Keratinocyte (primary cell): ENCODE results near the gene KCNC3. TPM values are rescaled to one million over a fixed set of nuclear protein-coding genes. Genes with fewer than 3 reads are reported as not detected.

Experiments
- DNase-seq: peaks from one replicate; pipeline ENCODE4 v3.0.0-alpha.2; 2011; ENCODE audit warnings: low read depth, missing footprints, low spot score
- FAIRE-seq: peaks from 2 replicates; lab custom pipeline; 2011; peaks lifted over from hg19 to GRCh38; lab: Jason Lieb, UNC
- H2AFZ ChIP-seq: 2 replicates; pipeline ENCODE4 v1.6.0; 2012; ENCODE audit warnings: low read length, control low read depth, inconsistent platforms; ENCODE audit not compliant: control insufficient read depth
- H3K27ac ChIP-seq: 2 replicates; pipeline ENCODE4 v1.5.1; 2011; ENCODE audit warnings: low read length; ENCODE audit not compliant: control insufficient read depth, insufficient read depth
- H3K27me3 ChIP-seq: 3 replicates; pipeline ENCODE4 v1.6.0; 2011; ENCODE audit warnings: low read length; ENCODE audit not compliant: control insufficient read depth, insufficient read depth; ENCODE audit errors: extremely low read depth
- H3K36me3 ChIP-seq, 2 experiments: 2 replicates in 1 of 2; 3 replicates in 1 of 2; pipeline ENCODE4 v1.5.1; 2011; ENCODE audit warnings: low read length in 2 of 2, mild to moderate bottlenecking in 1 of 2; ENCODE audit not compliant: control insufficient read depth in 2 of 2, insufficient read depth in 2 of 2; ENCODE audit errors: extremely low read depth in 1 of 2
- H3K4me1 ChIP-seq: 3 replicates; pipeline ENCODE4 v1.5.1; 2011; ENCODE audit warnings: low read length; ENCODE audit not compliant: control insufficient read depth, insufficient read depth; ENCODE audit errors: extremely low read depth
- H3K4me2 ChIP-seq: 3 replicates; pipeline ENCODE4 v1.6.0; 2011; ENCODE audit warnings: low read depth, low read length; ENCODE audit not compliant: control insufficient read depth, insufficient read depth; ENCODE audit errors: extremely low read depth
- H3K4me3 ChIP-seq, 3 experiments: fragments of 200-600 bp in 1 of 3; sonication (generic) in 1 of 3; 2 replicates in 2 of 3; 3 replicates in 1 of 3; pipeline ENCODE4 v1.5.1; 2011 to 2016; ENCODE audit warnings: low read length in 3 of 3, mild to moderate bottlenecking in 3 of 3, control low read depth in 2 of 3, inconsistent platforms in 1 of 3, low read depth in 1 of 3, mixed read lengths in 1 of 3, mixed run types in 1 of 3, moderate library complexity in 1 of 3; ENCODE audit not compliant: control insufficient read depth in 2 of 3, insufficient read depth in 2 of 3; ENCODE audit errors: extremely low read depth in 1 of 3
- H3K79me2 ChIP-seq: 2 replicates; pipeline ENCODE4 v1.6.0; 2012; ENCODE audit warnings: low read length; ENCODE audit not compliant: control insufficient read depth, insufficient read depth
- H3K9ac ChIP-seq: 3 replicates; pipeline ENCODE4 v1.6.0; 2011; ENCODE audit warnings: low read length; ENCODE audit not compliant: control insufficient read depth, insufficient read depth; ENCODE audit errors: extremely low read depth
- H3K9me1 ChIP-seq: 3 replicates; pipeline ENCODE4 v1.6.0; 2011; ENCODE audit warnings: low read length; ENCODE audit not compliant: control insufficient read depth, insufficient read depth; ENCODE audit errors: extremely low read depth
- H3K9me3 ChIP-seq: 2 replicates; pipeline ENCODE4 v1.5.1; 2012; ENCODE audit warnings: low read depth, low read length; ENCODE audit not compliant: control insufficient read depth
- H4K20me1 ChIP-seq: 3 replicates; pipeline ENCODE4 v1.6.0; 2011; ENCODE audit warnings: low read length; ENCODE audit not compliant: control insufficient read depth, insufficient read depth; ENCODE audit errors: extremely low read depth
- EZH2 ChIP-seq: IDR thresholded peaks from one replicate; pipeline ENCODE4 v1.6.1; 2012; ENCODE audit warnings: inconsistent platforms, mild to moderate bottlenecking, low read length, moderate library complexity
- dilution Hi-C: fragments of 300-500 bp; cut with MboI; formaldehyde crosslinking; loops from one replicate; pipeline ENCODE4 v1.7.0; 2020; ENCODE audit warnings: low sequenced_read_pairs; ENCODE audit not compliant: extremely low pct_ligation_motif_present
- polyA plus RNA-seq, 5 experiments: library from polyadenylated mRNA; depleted of rRNA in 3 of 5; stranded (reverse) in 3 of 5; stranded (forward) in 1 of 5; unstranded in 1 of 5; fragments of >200 nt; gene quantifications; 1 replicate in 1 of 5; 2 replicates in 3 of 5; 3 replicates in 1 of 5; pipeline versions ENCODE4 v1.2.1 to v1.2.3, GENCODE V29; 2011 to 2012; ENCODE audit warnings: missing spikeins in 2 of 5, low read depth in 1 of 5, low replicate concordance in 1 of 5
- TF ChIP-seq, protein P1 (sequence below), 3 experiments: IDR thresholded peaks in 1 of 3; conservative IDR thresholded peaks in 1 of 3; optimal IDR thresholded peaks in 1 of 3; 2 replicates in 2 of 3; 3 replicates in 1 of 3; pipeline versions ENCODE3 to v1.5.1; 2011; ENCODE audit warnings: low read length in 3 of 3, mild to moderate bottlenecking in 3 of 3, moderate library complexity in 2 of 3, control low read depth in 1 of 3, inconsistent platforms in 1 of 3; ENCODE audit not compliant: insufficient read depth in 2 of 3; ENCODE audit errors: extremely low read depth in 1 of 3

Gene KCNC3
- polyA plus RNA-seq, 1 donor (not counting 4 experiments of a cell fraction or from before 2014, with no cell fraction given): 0.01 TPM

DNA sequence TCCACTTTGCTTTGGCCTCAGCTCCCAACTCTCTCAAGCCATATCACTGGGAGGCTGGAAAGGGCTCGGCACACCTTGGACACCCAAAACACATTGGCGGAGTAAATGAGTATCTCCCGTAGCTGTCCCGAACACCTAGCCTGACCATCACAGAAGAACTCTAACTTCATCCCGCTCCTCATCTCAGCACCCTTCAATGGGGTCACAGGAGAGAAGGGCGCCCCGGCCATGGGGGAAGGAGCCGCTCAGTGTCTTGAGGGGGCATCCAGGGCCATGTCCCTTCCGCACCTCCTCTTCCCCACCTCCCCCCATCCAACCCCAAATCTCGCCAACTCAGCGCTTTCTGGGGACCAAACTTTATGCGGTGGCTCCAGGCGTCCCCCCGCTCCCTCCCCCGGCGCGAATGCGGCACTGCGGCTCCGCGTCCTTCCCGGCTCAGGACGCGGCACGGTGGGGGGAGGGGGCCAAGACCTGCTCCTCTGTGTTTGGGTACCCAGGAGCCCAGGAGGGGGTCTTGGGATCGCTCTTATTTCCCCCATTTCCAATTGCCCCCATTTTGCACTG is 3.0 kb downstream of the KCNC3 start:
- H3K27me3 ChIP-seq: peaks cover 51% of the 10 kb centered on the region

DNA sequence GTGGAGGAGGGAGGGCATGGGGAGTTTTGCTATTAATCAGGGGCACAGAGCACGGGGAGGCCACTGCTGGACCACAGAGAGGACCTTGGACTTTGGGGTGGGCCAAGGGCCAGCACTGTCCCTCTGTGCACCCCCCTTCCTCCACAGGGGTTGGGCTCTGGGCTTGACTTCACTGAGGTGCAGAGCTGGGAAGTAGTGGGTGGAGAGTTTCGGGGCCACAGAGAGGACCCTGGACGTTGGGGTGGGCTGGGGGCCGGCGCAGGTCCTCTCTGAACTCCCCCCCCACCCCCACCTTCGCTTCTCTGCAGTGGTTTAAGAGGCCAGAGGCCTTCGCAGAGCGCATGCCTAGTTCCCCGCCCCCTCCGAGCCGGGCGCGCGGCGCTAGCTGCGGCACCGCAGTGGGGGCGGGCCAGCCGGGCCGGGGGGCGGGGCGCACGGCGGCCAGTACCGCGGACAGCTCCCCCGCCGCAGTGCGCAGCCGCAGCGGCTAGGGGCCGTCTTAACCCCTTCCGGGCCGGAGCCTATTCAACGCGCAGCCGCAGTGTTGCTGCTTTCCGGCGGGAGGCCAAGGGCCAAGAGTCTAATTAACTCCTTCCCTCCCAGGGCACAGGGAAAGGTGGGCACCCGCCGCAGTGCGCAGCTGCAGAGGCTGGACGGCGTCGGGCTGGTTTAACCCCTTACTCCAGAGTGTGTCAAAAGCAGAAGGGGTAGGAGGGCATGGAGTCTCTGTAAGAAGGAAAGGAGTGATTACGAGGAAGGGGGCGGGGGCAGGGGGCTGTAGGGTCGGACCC is 3.7 kb downstream of the KCNC3 start:
- Histone ChIP-seq H3K27me3 (peaks cover 44% of the 10 kb centered on the region), H3K79me2 (no peaks in the 10 kb centered on the region), H3K36me3 (no peaks in the 10 kb centered on the region), H3K4me1 (no peaks in the 10 kb centered on the region), H3K9ac (no peak overlapping the region), H3K4me2 (no peak overlapping the region), H3K4me3 (no peak overlapping the region), H4K20me1 (no peaks in the 10 kb centered on the region), H2AFZ (no peak overlapping the region), H3K9me3 (peaks cover 7% of the 10 kb centered on the region), H3K27ac (no peak overlapping the region), H3K9me1 (no peaks in the 10 kb centered on the region)
- dilution Hi-C loops: no loop called here
- FAIRE-seq: no peak
- no peak for DNase-seq
- TF ChIP-seq, protein P1, sequence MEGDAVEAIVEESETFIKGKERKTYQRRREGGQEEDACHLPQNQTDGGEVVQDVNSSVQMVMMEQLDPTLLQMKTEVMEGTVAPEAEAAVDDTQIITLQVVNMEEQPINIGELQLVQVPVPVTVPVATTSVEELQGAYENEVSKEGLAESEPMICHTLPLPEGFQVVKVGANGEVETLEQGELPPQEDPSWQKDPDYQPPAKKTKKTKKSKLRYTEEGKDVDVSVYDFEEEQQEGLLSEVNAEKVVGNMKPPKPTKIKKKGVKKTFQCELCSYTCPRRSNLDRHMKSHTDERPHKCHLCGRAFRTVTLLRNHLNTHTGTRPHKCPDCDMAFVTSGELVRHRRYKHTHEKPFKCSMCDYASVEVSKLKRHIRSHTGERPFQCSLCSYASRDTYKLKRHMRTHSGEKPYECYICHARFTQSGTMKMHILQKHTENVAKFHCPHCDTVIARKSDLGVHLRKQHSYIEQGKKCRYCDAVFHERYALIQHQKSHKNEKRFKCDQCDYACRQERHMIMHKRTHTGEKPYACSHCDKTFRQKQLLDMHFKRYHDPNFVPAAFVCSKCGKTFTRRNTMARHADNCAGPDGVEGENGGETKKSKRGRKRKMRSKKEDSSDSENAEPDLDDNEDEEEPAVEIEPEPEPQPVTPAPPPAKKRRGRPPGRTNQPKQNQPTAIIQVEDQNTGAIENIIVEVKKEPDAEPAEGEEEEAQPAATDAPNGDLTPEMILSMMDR (optimal IDR thresholded peaks at IDR 0.05 in 1 of 3, IDR thresholded peaks at IDR 0.05 in 1 of 3, conservative IDR thresholded peaks at IDR 0.05 in 1 of 3; ENCODE audit: extremely low read depth in 1 of 3, insufficient read depth in 2 of 3, low read length in 3 of 3): no peak
- no peak for TF ChIP-seq EZH2

More for the DNA sequence above, 3.0 kb downstream of the KCNC3 start:
- dilution Hi-C loops: no loop called here
- Histone ChIP-seq H3K4me3 (no peak overlapping the region), H2AFZ (no peak overlapping the region), H3K9me1 (no peaks in the 10 kb centered on the region), H3K36me3 (no peaks in the 10 kb centered on the region), H3K27ac (no peak overlapping the region), H3K4me2 (no peak overlapping the region), H3K79me2 (no peaks in the 10 kb centered on the region), H3K9ac (no peak overlapping the region), H3K4me1 (no peaks in the 10 kb centered on the region), H4K20me1 (no peaks in the 10 kb centered on the region), H3K9me3 (peaks cover 7% of the 10 kb centered on the region)
- FAIRE-seq (no peak), DNase-seq (no peak)
- TF ChIP-seq, protein P1 (optimal IDR thresholded peaks at IDR 0.05 in 1 of 3, IDR thresholded peaks at IDR 0.05 in 1 of 3, conservative IDR thresholded peaks at IDR 0.05 in 1 of 3; ENCODE audit: extremely low read depth in 1 of 3, insufficient read depth in 2 of 3, low read length in 3 of 3): no peak
- TF ChIP-seq EZH2: no peak
